Stimulated activated CD4-positive, alpha-beta T cell treated with anti-CD3 and anti-CD28 coated beads, Interleukin-12 subunit alpha, Interleukin-12 subunit beta, amount 100 ng/mL, for 24 hours (primary cell): ENCODE results near the gene BATF.

Source experiments
- DNase-seq, 2 experiments: peaks; one replicate each; pipeline ENCODE4 v3.0.0-alpha.2; 2020; ENCODE audit warnings: low read depth in 2 of 2

Gene BATF

DNA sequence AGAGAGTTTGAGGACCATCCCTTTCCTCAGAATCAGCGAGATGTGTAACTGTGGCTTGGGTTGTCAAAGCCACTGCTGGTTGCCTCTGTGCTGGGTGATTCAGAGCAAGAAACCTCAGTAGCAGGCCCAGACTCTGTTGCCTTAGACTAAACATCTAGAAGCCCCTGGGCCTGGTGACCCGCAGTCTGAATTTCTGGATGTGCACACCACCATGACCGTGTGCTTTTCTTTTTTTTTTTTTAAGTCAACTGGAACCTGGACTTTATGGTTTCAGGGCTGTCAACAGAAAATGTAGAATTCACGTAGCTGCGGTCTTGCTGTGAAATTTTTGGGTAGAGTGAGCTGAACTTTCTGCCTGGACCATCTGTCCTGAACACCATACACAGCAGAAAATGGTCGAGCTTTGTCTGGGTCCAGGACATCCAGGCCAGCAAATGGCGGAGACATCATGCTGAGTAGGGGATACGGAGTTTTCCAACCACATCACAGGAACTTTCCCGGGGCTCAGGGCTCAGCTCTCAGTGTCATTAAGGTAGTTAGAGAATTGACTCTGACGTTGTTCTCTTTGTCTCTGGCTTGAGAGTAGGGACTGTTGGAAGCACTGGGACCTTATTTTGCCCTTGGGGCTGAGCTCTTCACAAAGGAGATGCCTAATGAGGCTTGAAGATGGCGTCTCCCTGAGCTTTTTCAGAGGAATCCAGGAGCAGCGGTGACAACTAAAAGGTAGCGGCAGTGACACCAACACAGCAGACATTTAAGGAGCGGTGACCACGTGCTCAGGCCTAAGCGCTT lies 23.0 kb upstream of the BATF start:
- no peak for DNase-seq

DNA sequence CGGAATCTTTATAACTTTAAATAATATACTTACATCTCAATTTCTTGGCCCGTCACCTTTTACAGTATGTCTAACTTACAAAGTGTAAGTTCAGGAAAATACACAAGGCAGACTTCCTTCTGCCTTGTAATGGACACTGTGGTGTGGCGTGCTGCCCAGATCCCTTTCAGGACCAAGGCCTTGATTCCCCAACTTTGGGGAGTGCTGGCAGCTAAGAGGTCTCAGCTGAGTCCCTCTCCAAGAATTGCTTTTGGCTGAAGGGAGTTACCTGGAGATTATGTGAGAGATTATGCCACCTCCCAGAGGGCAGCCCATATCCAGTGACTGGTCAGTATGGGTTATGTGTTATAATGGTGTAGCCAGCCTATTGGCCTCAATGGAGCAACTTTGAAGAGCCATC lies 21.2 kb upstream of the BATF start:
- DNase-seq = no peak

- DNase-seq = no peak
Observed at GRCh38 chr14:75504411-75504810, 17.9 kb upstream of the BATF start.

DNA sequence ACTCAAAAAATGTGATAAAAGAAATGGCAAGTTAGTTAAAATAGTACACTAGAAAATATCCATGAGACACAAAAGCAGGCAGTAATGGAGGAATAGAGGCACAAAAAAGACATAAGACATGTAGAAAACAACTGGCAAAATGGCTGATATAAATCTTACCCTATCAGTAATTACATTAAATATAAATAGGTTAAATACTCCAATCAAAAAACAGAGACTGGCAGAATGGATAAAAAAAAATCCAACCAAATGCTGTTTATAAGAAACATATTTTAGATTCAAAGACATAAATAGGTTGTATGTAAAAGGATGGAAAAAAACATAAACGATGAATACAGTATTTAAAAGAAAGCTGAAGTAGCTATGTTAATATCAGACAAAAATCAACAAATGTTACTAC lies 15.3 kb upstream of the BATF start:
- no peak for DNase-seq

- no peak for DNase-seq
Observed at GRCh38 chr14:75510547-75510946, 11.7 kb upstream of the BATF start.

DNA sequence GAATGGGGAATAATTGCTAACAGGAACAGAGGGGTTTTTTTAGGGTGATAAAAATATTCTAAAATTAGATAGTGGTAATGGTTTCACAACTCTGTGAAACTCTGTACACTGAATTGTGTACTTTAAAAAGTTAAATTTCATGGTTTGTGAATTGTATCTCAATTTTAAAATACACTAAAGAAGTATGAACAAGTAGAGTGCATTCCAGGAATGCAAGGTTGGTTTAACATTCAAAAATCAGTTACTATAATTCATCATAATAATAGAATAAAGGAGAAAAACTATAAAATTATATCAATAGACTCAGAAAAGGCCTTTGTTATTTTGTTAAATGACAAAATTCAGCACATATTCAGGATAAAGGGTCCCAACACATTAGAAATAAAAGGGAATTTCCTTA lies 11.1 kb upstream of the BATF start:
- DNase-seq = no peak

- DNase-seq = no peak
Observed at GRCh38 chr14:75513911-75514672, 8.2 kb upstream of the BATF start.

- no peak for DNase-seq
Observed at GRCh38 chr14:75514673-75515628, 7.3 kb upstream of the BATF start.

DNA sequence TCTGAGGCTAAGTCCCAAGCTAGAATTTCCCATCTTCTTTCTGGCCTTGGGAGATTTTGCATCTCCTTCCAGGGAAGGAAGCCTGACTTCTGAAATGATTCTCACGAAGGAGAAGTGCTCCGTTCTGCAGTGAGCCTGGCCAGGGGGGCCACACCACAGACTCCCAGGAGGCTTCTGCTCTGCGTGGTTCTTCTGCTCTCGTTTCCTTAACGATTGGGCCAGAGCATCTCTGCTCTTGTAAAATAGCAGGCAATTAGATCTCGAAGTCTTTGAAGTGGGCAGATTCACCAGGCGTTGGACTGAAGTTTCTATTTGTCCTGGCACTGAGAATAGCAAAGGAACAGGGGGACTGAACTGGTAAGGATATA lies 6.7 kb upstream of the BATF start:
- DNase-seq = no peak

DNA sequence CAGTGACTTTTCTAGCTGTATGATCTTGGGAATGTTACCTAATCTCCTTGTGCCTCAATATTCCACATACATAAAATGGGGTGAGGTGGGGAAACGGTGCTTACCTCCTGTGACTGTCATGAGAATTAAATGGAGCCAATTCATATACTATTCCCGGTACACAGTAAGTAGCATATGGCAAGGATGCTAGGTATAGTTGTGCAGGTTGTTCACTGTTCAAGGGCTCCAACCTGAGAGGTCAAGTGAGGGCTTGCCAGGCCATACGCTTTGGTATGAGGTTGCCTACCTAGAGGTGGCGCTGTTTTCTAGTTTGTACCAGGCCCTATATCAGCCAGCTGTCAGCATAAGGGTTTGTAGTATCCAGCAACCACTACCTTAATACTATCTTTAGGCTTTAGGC lies 3.6 kb upstream of the BATF start:
- DNase-seq = no peak

DNA sequence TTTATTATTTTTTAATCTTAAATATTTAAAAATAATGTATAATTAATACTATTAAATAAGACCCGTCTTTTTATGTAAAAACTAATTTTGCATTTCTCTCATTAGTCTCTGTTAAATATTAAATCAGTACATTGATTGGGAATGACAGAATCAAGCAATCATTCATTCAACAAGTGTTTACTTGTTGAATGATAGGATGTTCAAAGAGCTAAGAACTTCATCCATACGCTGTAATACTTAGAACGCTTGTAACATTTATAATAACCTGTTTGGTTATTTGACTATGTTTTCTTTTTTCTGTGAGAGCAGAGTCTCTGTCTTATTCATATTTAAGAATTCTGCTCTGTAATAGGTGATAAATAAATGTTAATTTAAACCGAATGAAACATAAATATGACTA lies 2.9 kb upstream of the BATF start:
- no peak for DNase-seq

GRCh38 chr14:75519826-75520728 lies 2.2 kb upstream of the BATF start:
- no peak for DNase-seq

DNA sequence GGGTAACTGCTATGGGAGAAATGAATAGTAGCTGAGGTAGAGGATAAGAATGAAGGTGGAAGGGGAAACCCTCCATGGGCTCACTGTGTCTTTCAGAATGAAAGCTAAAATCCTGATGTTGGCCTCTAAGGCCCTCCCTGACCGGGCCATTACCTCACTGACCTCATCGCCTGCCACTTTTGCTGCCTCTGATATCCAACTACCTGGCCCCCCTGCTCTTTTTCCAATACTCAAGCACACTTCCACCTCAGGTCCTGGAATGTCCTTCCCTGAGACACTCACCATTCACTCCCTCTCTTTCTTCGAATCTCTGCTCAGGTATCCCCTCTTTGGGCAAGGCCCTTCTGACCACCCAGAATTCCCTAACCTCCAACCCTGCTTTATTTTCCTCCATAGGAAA lies 1.4 kb upstream of the BATF start:
- no peak for DNase-seq

GRCh38 chr14:75521415-75522199 lies 662 bp upstream of the BATF start:
- DNase-seq = no peak

DNA sequence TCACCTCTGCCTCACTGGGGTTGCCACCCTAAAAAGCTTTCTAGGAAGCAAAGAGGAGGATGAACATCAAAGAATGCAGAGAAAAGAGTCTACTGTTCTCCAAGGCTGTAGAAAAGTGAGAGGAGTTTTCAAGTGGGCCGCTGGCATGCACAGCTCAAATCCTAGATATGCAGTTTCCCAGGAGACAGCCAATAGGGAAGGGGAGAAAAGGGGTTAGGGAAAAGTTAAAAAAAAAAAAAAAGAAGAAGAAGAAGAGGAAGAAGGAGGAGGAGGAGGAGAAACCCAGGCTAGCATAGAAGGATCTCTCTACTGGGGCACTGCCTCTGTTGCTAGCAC lies 682 bp downstream of the BATF start:
- no peak for DNase-seq

- no peak for DNase-seq
Observed at GRCh38 chr14:75523771-75524171, 1.5 kb downstream of the BATF start.

- DNase-seq = no peak
Observed at GRCh38 chr14:75525969-75526368, 3.7 kb downstream of the BATF start.

- DNase-seq = no peak
Observed at GRCh38 chr14:75527449-75528163, 5.3 kb downstream of the BATF start.

DNA sequence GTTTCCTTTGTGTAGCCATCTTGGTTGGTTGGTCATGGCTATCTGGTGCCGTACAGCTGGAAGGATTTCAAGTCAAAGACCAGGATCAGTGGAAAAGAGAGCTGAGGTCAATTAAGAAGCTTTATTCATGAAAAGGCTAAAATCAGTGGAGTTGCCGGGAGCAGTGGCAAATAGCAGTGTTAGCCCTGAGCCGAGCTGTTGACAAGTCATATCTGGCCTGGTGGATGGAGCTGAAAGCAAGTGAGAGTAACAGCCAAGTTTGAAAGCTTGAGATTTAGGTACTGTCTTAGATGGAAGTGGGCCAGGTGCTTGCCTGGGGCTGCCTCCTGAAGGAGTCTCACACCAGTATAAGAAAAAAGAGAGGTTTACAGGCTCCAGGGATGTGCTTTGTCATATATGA lies 9.0 kb downstream of the BATF start:
- DNase-seq = no peak
